CD1c-positive myeloid dendritic cell (primary cell): Measurements from ENCODE around the gene USP5.

Experiments
- DNase-seq: peaks from one replicate; pipeline ENCODE4 v3.0.0-alpha.2; 2016; ENCODE audit errors: extremely low spot score

Gene USP5

GRCh38 chr12:6851921-6852650, at the start of gene USP5:
USP5 (plus strand) TSS chr12:6852150; CDS start chr12:6852180, 30 bp downstream.
- peak; percentile 99 for DNase-seq

GRCh38 chr12:6807170-6807569, 44.8 kb upstream of the USP5 start:
- DNase-seq, result no peak

DNA sequence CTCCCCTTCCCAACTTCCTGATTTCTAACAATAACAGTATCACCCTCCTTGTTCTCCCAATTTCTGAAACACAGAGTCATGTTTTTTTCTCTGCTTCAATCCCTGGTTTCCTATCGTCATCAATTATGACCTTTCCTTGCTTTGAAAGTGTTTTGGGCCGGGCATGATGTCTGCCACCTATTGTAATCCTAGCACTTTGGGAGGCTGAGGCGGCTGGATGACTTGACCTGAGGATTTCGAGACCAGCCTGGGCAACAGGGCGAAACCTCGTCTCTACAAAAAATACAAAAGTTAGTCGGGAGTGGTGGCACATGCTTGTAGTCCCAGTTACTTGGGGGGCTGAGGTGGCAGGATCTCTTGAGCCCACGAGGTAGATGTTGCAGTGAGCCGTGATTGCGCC, 42.9 kb upstream of the USP5 start:
- DNase-seq, result no peak

DNA sequence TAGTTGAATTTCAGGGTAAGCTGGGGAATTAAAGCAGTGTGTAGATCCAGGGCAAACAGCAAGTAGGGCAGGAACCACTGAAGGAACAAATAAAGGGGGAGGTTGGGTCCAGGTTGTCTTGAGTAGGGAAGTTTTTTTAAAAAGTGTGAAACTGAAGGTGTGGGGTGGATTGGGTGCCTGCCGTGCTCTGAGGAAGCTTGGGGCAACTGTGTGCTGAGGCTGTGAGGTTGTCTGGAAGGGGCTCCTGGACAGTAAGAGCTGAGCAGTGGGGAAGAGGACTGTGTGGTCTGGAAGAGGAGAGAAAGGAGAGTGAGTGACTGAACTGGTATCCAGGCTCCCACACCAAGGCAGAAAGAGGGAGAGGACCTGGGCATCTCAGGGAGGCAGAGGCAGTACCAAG, 41.2 kb upstream of the USP5 start:
- no peak for DNase-seq

- DNase-seq, result no peak
Measured at GRCh38 chr12:6813363-6813762, 38.6 kb upstream of the USP5 start.

GRCh38 chr12:6816598-6816997, 35.4 kb upstream of the USP5 start:
- no peak for DNase-seq

DNA sequence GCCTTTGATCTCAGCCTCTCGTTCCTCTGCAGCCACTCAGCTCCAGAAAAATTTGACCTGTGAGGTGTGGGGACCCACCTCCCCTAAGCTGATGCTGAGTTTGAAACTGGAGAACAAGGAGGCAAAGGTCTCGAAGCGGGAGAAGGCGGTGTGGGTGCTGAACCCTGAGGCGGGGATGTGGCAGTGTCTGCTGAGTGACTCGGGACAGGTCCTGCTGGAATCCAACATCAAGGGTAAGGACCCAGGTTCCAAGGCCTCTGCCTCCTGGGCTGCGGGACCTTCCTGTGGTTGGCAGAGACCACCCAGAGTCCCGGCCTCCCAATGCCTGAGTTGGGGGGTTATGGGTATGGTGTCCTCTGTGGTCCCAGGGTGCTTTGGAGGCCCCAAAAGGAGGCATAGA, 34.9 kb upstream of the USP5 start:
- no peak for DNase-seq

DNA sequence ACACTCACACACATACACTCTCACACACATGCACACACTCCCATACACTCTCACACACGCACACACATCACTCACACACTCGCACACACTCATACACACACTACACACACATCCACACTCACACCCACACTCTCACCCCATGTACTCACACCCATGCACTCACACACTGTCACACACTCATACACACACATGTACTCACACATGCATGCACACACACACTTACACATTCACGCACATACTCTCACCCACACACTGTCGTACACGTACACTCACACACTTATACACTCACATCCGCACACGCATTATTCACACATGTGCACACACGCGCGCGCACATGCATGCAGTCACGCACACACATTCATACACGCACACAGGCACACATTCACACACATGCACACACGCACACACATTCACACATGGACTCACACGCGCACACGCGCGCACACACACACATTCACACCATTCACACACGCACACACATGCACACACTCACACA, 34.2 kb upstream of the USP5 start:
- DNase-seq, result no peak

DNA sequence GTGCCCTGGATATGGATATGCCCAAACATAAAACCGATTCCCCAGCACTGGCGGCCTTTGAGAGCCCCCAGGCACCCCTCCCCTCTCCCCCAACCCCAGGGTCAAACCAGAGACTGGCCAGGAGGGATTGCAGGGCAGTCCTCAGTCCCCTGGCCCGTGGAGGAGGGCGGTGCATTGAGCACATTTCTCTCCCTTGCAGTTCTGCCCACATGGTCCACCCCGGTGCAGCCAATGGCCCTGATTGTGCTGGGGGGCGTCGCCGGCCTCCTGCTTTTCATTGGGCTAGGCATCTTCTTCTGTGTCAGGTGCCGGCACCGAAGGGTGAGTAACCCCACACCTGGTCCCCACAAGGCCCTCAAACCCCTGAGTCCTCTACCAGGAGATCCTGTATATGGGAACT, 33.7 kb upstream of the USP5 start:
- no peak for DNase-seq

DNA sequence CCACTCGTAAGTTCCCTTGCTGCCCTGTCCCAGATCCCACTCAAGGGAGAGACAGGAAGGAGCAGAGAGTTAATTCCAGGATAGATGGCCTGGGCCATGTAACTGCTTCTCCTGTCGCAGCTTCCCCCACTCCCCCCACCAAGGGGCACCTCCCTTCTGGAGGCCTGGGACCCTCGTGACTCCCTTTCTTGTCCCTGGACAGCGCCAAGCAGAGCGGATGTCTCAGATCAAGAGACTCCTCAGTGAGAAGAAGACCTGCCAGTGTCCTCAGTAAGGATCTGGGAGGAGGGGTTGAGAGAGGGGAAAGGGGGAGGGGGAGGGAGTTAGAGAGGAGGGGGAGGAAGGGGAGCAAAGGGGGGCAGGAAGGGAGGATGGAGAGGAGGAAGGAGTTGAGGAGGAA, 33.3 kb upstream of the USP5 start:
- no peak for DNase-seq

GRCh38 chr12:6819106-6820030, 32.6 kb upstream of the USP5 start:
- no peak for DNase-seq

GRCh38 chr12:6820166-6820565, 31.8 kb upstream of the USP5 start:
- DNase-seq, result no peak

GRCh38 chr12:6821591-6822425, 30.1 kb upstream of the USP5 start, which contains the start of gene GPR162:
GPR162 (plus strand) TSS chr12:6821821; CDS start chr12:6823899, 2,078 bp downstream.
- DNase-seq, result no peak

- no peak for DNase-seq
Measured at GRCh38 chr12:6822426-6823135, 29.4 kb upstream of the USP5 start.

GRCh38 chr12:6823182-6824084, 28.5 kb upstream of the USP5 start:
- DNase-seq, result no peak

DNA sequence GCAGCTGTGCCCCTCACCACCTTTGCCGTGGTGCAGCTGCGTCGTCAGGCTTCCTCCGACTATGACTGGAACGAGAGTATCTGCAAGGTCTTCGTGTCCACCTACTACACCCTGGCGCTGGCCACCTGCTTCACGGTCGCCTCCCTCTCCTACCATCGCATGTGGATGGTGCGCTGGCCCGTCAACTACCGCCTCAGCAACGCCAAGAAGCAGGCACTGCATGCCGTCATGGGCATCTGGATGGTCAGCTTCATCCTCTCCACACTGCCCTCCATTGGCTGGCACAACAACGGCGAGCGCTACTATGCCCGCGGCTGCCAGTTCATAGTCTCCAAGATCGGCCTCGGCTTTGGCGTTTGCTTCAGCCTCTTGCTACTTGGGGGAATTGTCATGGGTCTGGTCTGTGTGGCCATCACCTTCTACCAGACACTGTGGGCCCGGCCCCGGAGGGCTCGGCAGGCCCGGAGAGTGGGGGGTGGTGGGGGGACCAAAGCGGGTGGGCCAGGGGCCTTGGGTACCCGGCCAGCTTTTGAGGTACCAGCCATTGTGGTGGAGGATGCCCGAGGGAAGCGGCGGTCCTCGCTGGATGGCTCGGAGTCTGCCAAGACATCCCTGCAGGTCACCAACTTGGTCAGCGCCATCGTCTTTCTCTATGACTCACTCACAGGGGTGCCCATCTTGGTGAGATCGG, 27.7 kb upstream of the USP5 start:
- no peak for DNase-seq

DNA sequence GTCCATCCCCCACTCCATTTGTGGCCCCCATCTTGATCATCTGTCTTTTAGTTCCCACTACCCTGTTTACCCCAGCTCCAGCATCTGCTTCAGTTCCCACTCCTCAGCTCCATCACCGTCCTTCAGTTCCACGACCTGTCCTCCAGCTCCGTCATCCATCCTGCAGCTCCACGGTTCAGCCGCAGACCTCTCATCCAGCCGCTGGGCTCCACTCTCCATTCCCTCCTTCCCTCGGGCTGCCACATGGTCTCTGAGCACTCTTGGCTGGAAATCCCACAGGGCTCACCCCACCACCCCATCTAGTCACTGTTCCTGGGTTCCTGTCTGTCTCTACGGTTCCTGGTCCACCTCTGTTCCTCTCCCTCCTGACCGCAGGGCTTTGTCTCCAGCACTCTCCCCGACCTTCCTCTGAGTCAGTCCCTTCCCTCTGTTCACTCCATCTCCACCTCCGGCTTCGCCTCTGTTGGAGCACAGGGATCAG, 27.0 kb upstream of the USP5 start:
- no peak for DNase-seq

- peak; percentile 89 for DNase-seq
Measured at GRCh38 chr12:6825398-6826124, 26.4 kb upstream of the USP5 start.
